OCI-LY3 (cell line): Measurements from ENCODE around the gene IPO4.

Source experiments
- H2AFZ ChIP-seq: fragments of 200-600, 300-600 bp; shearing (Covaris generic); 2 replicates; pipeline ENCODE4 v1.6.0; 2014; ENCODE audit warnings: antibody characterized with exemption, low read depth, low read length
- H3K27ac ChIP-seq: fragments of 200-600, 300-600 bp; sonication (generic); 2 replicates; pipeline ENCODE4 v1.5.1; 2014; ENCODE audit warnings: mild to moderate bottlenecking, low read length, moderate library complexity, mixed read lengths
- H3K27me3 ChIP-seq: fragments of 200-600, 300-600 bp; sonication (generic); 2 replicates; pipeline ENCODE4 v1.6.1; 2014; ENCODE audit warnings: low read depth, low read length, mixed read lengths
- H3K36me3 ChIP-seq: fragments of 200-600, 300-600 bp; sonication (generic); replicated peaks from 2 replicates; pipeline ENCODE3; 2014; ENCODE audit warnings: low read depth, low read length, mixed read lengths
- H3K4me1 ChIP-seq: fragments of 300-600, 200-600 bp; sonication (generic); 2 replicates; pipeline ENCODE4 v1.6.1; 2014; ENCODE audit warnings: low read length, mixed read lengths
- H3K4me2 ChIP-seq: fragments of 200-600, 300-600 bp; sonication (generic); 2 replicates; pipeline ENCODE4 v1.6.1; 2014; ENCODE audit warnings: low read length, mixed read lengths
- H3K4me3 ChIP-seq: fragments of 300-600, 200-600 bp; sonication (generic); 2 replicates; pipeline ENCODE4 v1.5.1; 2014; ENCODE audit warnings: antibody characterized with exemption, mild to moderate bottlenecking, low read length, moderate library complexity
- H3K79me2 ChIP-seq: fragments of 300-600, 200-600 bp; shearing (Covaris generic); 2 replicates; pipeline ENCODE4 v1.6.1; 2014; ENCODE audit warnings: mild to moderate bottlenecking, low read length, mixed read lengths
- H3K9ac ChIP-seq: fragments of 300-600, 200-600 bp; shearing (Covaris generic); 2 replicates; pipeline ENCODE4 v1.6.0; 2014; ENCODE audit warnings: mild to moderate bottlenecking, low read length, moderate library complexity
- H3K9me3 ChIP-seq: fragments of 200-600, 300-600 bp; shearing (Covaris generic); 2 replicates; pipeline ENCODE4 v1.6.1; 2014; ENCODE audit warnings: low read length, mixed read lengths; ENCODE audit not compliant: insufficient read depth
- H4K20me1 ChIP-seq: fragments of 200-600, 300-600 bp; sonication (generic); 2 replicates; pipeline ENCODE4 v1.6.1; 2016; ENCODE audit warnings: low read length, mixed read lengths; ENCODE audit not compliant: insufficient read depth
- EZH2phosphoT487 ChIP-seq: fragments of 200-600 bp; shearing (Covaris generic); IDR thresholded peaks from 2 replicates; pipeline ENCODE4 v1.6.1; 2018; ENCODE audit warnings: antibody characterized with exemption, mixed run types, low read depth
- TF ChIP-seq, protein P1 (sequence below): fragments of 200-600, 300-600 bp; sonication (generic); IDR thresholded peaks from 2 replicates; pipeline ENCODE4 v1.5.1; 2014; ENCODE audit warnings: antibody characterized with exemption, low read length, low read depth

The IPO4 gene, protein sequence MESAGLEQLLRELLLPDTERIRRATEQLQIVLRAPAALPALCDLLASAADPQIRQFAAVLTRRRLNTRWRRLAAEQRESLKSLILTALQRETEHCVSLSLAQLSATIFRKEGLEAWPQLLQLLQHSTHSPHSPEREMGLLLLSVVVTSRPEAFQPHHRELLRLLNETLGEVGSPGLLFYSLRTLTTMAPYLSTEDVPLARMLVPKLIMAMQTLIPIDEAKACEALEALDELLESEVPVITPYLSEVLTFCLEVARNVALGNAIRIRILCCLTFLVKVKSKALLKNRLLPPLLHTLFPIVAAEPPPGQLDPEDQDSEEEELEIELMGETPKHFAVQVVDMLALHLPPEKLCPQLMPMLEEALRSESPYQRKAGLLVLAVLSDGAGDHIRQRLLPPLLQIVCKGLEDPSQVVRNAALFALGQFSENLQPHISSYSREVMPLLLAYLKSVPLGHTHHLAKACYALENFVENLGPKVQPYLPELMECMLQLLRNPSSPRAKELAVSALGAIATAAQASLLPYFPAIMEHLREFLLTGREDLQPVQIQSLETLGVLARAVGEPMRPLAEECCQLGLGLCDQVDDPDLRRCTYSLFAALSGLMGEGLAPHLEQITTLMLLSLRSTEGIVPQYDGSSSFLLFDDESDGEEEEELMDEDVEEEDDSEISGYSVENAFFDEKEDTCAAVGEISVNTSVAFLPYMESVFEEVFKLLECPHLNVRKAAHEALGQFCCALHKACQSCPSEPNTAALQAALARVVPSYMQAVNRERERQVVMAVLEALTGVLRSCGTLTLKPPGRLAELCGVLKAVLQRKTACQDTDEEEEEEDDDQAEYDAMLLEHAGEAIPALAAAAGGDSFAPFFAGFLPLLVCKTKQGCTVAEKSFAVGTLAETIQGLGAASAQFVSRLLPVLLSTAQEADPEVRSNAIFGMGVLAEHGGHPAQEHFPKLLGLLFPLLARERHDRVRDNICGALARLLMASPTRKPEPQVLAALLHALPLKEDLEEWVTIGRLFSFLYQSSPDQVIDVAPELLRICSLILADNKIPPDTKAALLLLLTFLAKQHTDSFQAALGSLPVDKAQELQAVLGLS

DNA sequence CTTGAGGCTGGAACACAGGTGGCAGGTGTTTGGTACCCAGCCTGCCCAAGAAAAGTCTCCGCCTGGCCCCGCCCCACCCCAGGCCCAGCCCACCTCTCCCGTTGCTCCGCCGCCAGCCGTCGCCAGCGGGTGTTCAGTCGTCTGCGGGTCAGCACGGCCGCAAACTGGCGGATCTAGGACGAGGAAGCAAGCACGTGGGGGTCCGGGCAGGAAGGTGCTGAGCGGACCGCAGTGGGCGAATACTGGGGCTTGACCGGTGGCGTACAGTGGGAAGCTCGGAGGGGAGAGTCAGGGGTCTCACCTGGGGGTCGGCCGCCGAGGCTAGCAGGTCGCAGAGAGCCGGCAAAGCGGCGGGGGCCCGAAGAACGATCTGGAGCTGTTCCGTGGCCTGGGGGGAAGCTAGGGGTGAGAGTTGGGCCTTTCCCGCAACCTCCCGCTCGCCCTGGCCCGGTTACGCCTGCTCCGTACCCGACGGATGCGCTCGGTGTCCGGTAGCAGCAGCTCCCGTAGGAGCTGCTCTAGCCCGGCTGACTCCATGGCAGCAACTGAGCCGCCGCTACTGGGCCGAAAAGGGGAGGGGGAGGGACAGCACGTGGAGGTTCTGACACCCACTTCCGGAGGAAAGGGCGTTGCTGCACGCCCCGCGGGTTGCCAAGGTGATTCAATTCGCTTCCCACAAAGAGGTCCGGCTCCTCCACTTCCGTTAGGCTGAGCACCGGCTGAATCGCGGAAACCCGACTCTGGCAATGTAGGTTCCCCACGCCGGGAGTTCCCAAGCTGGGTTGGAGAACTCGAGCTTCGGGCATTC is at the start of gene IPO4:
Gene IPO4, minus strand, starts transcription at position 566 of the 808 bp plus-strand sequence. Its CDS starts 29 bp downstream, at position 537.
- H4K20me1 ChIP-seq, result no peaks in the 10 kb centered on the region
- peak within 1 kb of the TSS; percentile 57; the same call in 1 of the 2 replicates for H2AFZ ChIP-seq
- peak within 1 kb of the TSS; percentile 85 for H3K9ac ChIP-seq
- H3K4me3 ChIP-seq, result peak within 1 kb of the TSS; percentile 99
- peak within 1 kb of the TSS; percentile 65 for H3K27ac ChIP-seq
- peaks cover 53% of the 10 kb centered on the region for H3K36me3 ChIP-seq
- H3K4me1 ChIP-seq, result peaks cover 15% of the 10 kb centered on the region
- no peaks in the 10 kb centered on the region for H3K27me3 ChIP-seq
- peaks cover 38% of the 10 kb centered on the region for H3K79me2 ChIP-seq
- no peak for TF ChIP-seq EZH2phosphoT487
- TF ChIP-seq, protein P1, sequence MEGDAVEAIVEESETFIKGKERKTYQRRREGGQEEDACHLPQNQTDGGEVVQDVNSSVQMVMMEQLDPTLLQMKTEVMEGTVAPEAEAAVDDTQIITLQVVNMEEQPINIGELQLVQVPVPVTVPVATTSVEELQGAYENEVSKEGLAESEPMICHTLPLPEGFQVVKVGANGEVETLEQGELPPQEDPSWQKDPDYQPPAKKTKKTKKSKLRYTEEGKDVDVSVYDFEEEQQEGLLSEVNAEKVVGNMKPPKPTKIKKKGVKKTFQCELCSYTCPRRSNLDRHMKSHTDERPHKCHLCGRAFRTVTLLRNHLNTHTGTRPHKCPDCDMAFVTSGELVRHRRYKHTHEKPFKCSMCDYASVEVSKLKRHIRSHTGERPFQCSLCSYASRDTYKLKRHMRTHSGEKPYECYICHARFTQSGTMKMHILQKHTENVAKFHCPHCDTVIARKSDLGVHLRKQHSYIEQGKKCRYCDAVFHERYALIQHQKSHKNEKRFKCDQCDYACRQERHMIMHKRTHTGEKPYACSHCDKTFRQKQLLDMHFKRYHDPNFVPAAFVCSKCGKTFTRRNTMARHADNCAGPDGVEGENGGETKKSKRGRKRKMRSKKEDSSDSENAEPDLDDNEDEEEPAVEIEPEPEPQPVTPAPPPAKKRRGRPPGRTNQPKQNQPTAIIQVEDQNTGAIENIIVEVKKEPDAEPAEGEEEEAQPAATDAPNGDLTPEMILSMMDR, result no peak
- H3K4me2 ChIP-seq, result peak within 1 kb of the TSS; percentile 99
- no peaks in the 10 kb centered on the region for H3K9me3 ChIP-seq

DNA sequence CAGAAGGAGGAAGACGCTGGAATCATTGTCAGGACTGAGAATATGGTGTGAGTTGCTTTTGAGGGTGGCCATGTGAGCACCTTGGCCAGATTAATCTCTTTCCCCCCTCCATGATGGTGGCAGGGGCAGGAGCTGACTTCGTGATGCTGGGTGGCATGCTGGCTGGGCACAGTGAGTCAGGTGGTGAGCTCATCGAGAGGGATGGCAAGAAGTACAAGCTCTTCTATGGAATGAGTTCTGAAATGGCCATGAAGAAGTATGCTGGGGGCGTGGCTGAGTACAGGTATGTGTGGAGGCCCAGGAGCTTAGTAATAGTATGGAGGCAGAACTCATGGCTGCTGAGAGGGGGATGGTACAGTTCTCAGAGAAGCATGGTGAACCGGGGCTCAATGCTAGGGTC is 49.5 kb upstream of the IPO4 start:
- Histone ChIP-seq H3K9ac (no peak overlapping the region), H3K36me3 (peaks cover 48% of the 10 kb centered on the region), H3K79me2 (peaks cover 6% of the 10 kb centered on the region), H3K27me3 (no peaks in the 10 kb centered on the region), H2AFZ (no peak overlapping the region), H4K20me1 (peaks cover 5% of the 10 kb centered on the region; the same call in 1 of the 2 replicates), H3K4me3 (no peak overlapping the region), H3K9me3 (no peaks in the 10 kb centered on the region), H3K27ac (no peak overlapping the region), H3K4me2 (no peak overlapping the region), H3K4me1 (peaks cover 11% of the 10 kb centered on the region)
- TF ChIP-seq, protein P1, result no peak
- no peak for TF ChIP-seq EZH2phosphoT487

DNA sequence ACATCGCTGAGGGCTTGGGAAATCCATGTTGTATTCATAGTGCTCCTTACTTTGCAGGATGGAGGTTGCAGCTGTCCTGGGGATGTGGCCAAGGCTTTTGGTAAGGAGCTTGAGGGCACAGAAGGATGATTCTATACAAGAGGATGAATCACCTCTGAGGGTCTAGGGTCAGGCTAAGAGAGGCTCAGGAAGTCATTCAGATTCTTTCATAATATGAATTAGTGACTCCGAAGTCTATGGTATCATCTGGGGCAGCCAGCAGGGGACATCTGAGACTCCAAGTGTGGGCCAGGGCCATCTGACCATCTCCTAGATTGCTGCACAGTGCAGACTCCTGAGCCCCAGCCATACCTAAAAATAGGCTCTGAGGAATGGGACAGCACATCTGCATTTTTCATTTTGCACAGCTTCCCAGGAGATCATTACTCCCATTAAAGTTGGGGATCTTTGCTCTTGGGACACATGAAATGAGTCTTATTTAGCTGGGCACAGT is 48.9 kb upstream of the IPO4 start:
- H3K4me3 ChIP-seq, result no peak overlapping the region
- H3K79me2 ChIP-seq, result peaks cover 9% of the 10 kb centered on the region
- peaks cover 5% of the 10 kb centered on the region; the same call in 1 of the 2 replicates for H4K20me1 ChIP-seq
- no peaks in the 10 kb centered on the region for H3K9me3 ChIP-seq
- H3K4me1 ChIP-seq, result peaks cover 12% of the 10 kb centered on the region
- H3K27ac ChIP-seq, result no peak overlapping the region
- H3K4me2 ChIP-seq, result no peak overlapping the region
- no peak for TF ChIP-seq EZH2phosphoT487
- TF ChIP-seq, protein P1, result no peak
- no peak overlapping the region for H2AFZ ChIP-seq
- no peaks in the 10 kb centered on the region for H3K27me3 ChIP-seq
- peaks cover 48% of the 10 kb centered on the region for H3K36me3 ChIP-seq
- H3K9ac ChIP-seq, result no peak overlapping the region
